Measurements from ENCODE around the gene ADAM8. TPM values are rescaled to one million over a fixed set of nuclear protein-coding genes. Genes with fewer than 3 reads are reported as not detected.
"Not testable (repeated sequence)": the region's sequence is repeated elsewhere in the genome, so short reads cannot be mapped to it uniquely, and the experiment has no call there.

Gene ADAM8
- total RNA-seq, result 1 to 10 TPM; 4.8 to 7.0 (median 5.2) TPM
- long read RNA-seq, donor 1, partial matches to known transcripts, result 1 of 5 reads
- long read RNA-seq, donor 1, other reads (novel, unspliced or antisense), result 2 of 5 reads
- long read RNA-seq, donor 2, partial matches to known transcripts, result 0 of 2 reads
- long read RNA-seq, donor 2, other reads (novel, unspliced or antisense), result 2 of 2 reads

DNA sequence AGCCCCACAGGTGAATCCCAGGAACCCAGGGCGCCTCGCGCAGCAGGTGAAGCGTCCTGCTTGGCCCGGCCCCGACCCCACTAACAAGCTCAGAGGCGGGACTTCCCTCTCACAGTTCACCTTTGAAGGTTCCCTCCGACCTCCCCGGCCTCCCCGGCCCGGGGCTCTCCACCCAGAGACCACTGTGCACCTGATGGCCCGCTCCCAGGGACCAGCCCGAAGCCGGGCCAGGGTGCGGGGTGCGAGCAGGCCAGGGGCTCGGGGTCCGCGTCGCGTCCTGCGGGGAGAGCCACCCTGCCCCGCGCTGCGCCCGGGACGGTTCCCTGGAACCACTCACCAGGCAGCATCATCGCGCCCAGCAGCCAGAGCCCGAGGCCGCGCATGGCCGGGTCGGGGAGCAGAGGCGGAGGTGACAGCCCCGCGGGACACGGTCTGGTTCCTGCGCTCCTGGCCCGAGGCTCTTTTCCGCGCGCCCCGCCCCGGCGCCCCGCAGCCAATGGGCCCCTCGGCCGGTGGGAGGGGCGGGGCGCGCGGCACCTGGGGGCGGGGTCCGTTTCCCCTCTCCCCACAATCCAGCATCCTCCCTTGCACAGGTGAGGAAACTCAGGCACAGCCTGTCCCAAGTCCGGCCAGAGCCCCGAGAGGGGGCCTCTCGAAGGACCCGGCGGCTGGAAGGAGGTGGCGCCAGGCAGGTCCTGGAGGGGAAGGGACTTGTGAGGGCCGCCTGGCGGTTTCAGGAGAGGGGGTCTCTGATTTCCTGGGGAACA lies at the start of gene ADAM8:
ADAM8 (minus strand) TSS at position 434 of the 767 bp plus-strand sequence; CDS start at position 383, 51 bp downstream.
- TF ChIP-seq, protein P1, sequence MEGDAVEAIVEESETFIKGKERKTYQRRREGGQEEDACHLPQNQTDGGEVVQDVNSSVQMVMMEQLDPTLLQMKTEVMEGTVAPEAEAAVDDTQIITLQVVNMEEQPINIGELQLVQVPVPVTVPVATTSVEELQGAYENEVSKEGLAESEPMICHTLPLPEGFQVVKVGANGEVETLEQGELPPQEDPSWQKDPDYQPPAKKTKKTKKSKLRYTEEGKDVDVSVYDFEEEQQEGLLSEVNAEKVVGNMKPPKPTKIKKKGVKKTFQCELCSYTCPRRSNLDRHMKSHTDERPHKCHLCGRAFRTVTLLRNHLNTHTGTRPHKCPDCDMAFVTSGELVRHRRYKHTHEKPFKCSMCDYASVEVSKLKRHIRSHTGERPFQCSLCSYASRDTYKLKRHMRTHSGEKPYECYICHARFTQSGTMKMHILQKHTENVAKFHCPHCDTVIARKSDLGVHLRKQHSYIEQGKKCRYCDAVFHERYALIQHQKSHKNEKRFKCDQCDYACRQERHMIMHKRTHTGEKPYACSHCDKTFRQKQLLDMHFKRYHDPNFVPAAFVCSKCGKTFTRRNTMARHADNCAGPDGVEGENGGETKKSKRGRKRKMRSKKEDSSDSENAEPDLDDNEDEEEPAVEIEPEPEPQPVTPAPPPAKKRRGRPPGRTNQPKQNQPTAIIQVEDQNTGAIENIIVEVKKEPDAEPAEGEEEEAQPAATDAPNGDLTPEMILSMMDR (IDR thresholded peaks at IDR 0.05), result no peak
- Histone ChIP-seq H3K4me3 (no peak within 1 kb of the TSS), H3K36me3 (ENCODE audit: low read depth) (no peaks in the 10 kb centered on the region), H3K4me1 (ENCODE audit: low read depth) (peaks cover 8% of the 10 kb centered on the region), H3K9me3 (no peaks in the 10 kb centered on the region)
- intact Hi-C loops (cut with DNase I, micrococcal nuclease), result no loop called here
- ATAC-seq (peak; percentile 53), DNase-seq (peak; percentile 55 to 85 (median 71))

DNA sequence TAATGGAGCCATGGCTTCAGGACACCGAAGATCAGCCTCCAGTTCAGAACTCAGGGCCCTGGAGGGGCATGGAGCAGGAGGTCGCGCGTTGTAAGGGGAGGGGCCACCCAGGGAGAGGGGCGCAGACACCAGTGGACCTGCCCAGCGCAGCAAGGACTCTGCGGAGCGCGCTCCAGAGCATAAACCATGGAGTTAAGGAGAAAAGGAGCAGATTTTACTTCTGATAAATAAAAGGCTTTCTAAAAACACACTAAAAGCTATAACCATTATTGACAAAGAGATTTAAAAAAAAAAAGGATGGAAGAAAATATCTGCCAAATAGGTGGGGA lies 49.5 kb upstream of the ADAM8 start:
- DNase-seq (no peak), ATAC-seq (no peak)
- Histone ChIP-seq H3K36me3 (ENCODE audit: low read depth) (no peaks in the 10 kb centered on the region), H3K4me1 (ENCODE audit: low read depth) (peaks cover 19% of the 10 kb centered on the region), H3K9me3 (no peaks in the 10 kb centered on the region), H3K4me3 (no peak overlapping the region)
- intact Hi-C loops (cut with DNase I, micrococcal nuclease), result no loop called here
- TF ChIP-seq, protein P1 (IDR thresholded peaks at IDR 0.05), result no peak

DNA sequence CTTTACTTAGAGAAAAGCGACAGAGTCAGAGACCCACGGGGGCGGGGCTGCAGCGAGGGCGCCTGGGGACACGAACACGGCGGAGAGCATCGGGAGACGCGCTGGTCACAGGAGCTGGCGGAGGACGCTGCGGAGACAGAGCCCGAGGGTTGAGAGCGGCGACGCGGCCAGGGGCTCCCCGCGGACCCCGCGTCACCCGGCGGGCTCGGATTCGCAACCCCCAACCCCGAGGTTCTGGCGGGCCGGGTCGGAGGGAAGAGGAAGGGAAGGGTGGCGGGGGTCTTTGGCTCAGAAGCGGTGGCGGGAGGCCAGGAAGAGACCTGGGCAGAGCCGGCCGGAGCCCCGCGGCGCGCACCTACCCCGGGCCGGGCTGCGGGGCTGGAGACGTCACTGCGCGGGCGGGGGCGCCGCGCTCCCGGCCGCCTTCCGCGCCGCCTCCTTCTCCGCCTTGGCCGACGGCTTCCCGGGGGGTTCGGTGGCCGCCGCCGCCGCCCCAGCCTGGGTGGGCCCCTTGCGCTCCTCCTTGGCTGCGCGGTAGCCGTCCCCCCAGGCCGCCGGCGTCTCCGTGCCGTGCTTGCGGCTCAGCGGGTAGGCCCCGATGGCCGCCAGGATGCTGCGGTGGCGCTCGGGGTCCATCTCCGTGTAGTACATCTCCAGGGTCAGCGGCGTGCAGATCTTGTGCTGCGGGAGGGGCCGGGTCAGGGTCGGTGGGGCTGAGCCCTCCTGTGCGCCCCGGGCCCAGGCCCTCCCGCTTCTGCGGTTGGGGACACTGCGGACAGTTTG lies 49.0 kb upstream of the ADAM8 start:
- TF ChIP-seq, protein P1 (IDR thresholded peaks at IDR 0.05), result no peak
- peaks cover 19% of the 10 kb centered on the region for H3K4me1 ChIP-seq (ENCODE audit: low read depth)
- H3K4me3 ChIP-seq, result no peak overlapping the region
- ATAC-seq, result no peak
- no peaks in the 10 kb centered on the region for H3K9me3 ChIP-seq
- intact Hi-C loops (cut with DNase I, micrococcal nuclease), result no loop called here
- peak in 1 of 3 donors; percentile 55 for DNase-seq
- no peaks in the 10 kb centered on the region for H3K36me3 ChIP-seq (ENCODE audit: low read depth)

DNA sequence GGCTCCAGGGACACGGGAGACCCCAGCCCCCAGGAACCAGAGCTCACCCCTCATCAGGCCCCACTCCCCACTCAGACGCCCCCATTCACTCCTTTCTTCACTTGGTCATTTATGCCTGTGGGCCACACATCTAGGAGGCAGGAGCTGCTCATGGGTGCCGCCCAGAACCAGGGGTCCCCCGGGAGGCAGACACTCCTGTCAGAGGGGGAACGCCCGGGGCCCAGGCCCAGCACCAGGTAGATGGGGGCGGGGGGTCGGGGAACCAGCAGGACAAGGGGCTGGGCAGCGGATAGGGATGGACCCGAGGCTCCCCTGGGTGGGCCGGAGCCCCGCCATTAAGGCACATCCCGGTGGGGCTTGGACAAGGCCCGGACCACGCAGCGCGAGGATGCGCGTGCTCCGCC lies 48.2 kb upstream of the ADAM8 start:
- Histone ChIP-seq H3K9me3 (no peaks in the 10 kb centered on the region), H3K4me3 (no peak overlapping the region), H3K36me3 (ENCODE audit: low read depth) (no peaks in the 10 kb centered on the region), H3K4me1 (ENCODE audit: low read depth) (peaks cover 17% of the 10 kb centered on the region)
- DNase-seq (peak in 1 of 3 donors; percentile 53), ATAC-seq (no peak)
- TF ChIP-seq, protein P1 (IDR thresholded peaks at IDR 0.05), result no peak
- intact Hi-C loops (cut with DNase I, micrococcal nuclease), result no loop called here

DNA sequence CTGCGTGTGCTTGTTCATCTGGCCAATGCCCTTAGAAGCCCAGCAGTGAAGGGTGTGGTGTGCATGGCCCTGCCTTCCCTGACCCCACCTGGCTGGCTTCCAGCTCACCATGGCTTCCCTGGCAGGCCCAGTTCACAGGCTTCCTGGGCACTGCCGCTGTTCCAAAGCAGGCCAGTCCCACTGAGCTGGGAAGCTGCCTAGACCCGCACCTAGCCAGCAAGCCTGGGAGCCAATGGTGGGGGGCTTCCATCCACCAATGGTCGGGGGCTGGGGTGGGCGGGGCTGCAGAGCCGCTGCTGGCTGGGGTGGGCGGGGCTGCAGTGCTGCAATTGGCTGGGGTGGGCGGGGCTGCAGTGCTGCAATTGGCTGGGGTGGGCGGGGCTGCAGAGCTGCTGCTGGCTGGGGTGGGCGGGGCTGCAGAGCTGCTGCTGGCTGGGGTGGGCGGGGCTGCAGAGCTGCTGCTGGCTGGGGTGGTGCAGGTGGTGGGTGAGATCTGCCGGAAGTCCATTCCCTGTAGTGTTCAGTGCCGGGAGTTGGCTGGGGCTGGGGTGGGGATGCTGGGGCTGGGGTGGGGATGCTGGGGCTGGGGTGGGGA lies 47.6 kb upstream of the ADAM8 start:
- intact Hi-C loops (cut with DNase I, micrococcal nuclease), result no loop called here
- peak; percentile 92 for ATAC-seq
- DNase-seq, result peak; percentile 86 to 88 (median 88)
- no peaks in the 10 kb centered on the region for H3K36me3 ChIP-seq (ENCODE audit: low read depth)
- no peak overlapping the region for H3K4me3 ChIP-seq
- H3K4me1 ChIP-seq (ENCODE audit: low read depth), result peaks cover 14% of the 10 kb centered on the region
- TF ChIP-seq, protein P1 (IDR thresholded peaks at IDR 0.05), result no peak
- no peaks in the 10 kb centered on the region for H3K9me3 ChIP-seq

DNA sequence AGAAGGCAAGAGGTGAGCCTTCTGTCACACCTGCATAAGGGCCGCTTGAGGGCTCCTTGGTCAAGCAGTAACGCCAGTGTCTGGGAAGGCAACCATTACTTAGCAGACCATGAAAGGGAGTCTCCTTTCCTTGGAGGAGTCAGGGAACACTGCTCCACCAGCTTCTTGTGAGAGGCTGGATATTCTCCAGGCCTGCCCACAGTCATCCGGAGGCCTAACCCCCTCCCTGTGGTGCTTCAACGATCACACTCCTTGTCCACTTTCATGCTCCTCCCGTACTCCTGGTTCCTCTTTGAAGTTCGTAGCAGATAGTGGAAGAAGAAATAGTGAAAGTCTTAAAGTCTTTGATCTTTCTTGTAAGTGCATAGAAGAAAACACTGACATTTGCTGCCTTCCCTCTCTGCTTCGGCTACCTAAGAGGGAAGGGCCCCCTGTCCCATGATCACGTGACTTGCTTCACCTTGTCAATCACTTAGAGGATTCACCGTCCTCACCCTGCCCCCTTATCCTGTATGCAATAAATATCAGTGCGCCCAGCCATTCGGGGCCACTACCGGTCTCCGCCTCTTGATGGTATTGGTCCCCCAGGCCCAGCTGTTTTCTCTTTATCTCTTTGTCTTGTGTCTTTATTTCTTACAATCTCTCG lies 45.5 kb upstream of the ADAM8 start:
- H3K9me3 ChIP-seq; DNase-seq; H3K36me3 ChIP-seq (ENCODE audit: low read depth); ATAC-seq; intact Hi-C loops (cut with DNase I, micrococcal nuclease); H3K4me3 ChIP-seq: not testable (repeated sequence)
- peaks cover 17% of the 10 kb centered on the region for H3K4me1 ChIP-seq (ENCODE audit: low read depth)

DNA sequence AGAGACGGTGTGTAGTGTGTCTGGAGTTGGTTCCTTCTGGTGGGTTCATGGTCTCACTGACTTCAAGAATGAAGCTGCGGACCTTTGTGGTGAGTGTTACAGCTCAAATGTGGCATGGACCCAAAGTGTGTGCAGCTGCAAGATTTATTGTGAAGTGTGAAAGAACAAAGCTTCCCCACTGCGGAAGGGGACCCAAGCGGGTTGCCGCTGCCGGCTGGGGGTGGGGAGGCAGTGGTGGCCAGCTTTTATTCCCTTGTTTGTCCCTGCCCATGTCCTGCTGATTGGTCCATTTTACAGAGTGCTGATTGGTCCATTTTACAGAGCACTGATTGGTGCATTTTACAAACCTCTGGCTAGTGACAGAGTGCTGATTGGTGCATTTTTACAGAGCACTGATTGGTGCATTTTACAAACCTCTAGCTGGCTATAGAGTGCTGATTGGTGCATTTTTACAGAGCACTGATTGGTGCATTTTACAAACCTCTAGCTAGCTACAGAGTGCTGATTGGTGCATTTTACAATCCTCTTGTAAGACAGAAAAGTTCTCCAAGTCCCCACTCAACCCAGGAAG lies 44.3 kb upstream of the ADAM8 start:
- H3K4me1 ChIP-seq (ENCODE audit: low read depth), result peaks cover 17% of the 10 kb centered on the region
- ATAC-seq; intact Hi-C loops (cut with DNase I, micrococcal nuclease); H3K9me3 ChIP-seq; H3K36me3 ChIP-seq (ENCODE audit: low read depth); H3K4me3 ChIP-seq: not testable (repeated sequence)
- peak in 1 of 3 donors; percentile 4 for DNase-seq

All from mucosa of descending colon (tissue), 3 donors.